NCI-H1048 (cell line): ENCODE results near the gene SLC19A1.
A peak's percentile ranks its signal among the peaks of the same experiment; 100 is the strongest.

Experiments
- DNase-seq: peaks from one replicate; lab custom pipeline; 2025; lab: John Stamatoyannopoulos, UW

The SLC19A1 gene

GRCh38 chr21:45545236-45545570 is 3.0 kb upstream of the SLC19A1 start:
- no peak for DNase-seq

- no peak for DNase-seq
These were observed 2.4 kb upstream of the SLC19A1 start for GRCh38 chr21:45544449-45545235.

- no peak for DNase-seq
These were observed 1.6 kb upstream of the SLC19A1 start for GRCh38 chr21:45543710-45544448.

- no peak for DNase-seq
These were observed 1.1 kb upstream of the SLC19A1 start for GRCh38 chr21:45543371-45543709.

GRCh38 chr21:45542667-45543370 is 579 bp upstream of the SLC19A1 start:
- DNase-seq, result no peak

GRCh38 chr21:45541221-45542039 is 810 bp downstream of the SLC19A1 start:
- DNase-seq, result peak; percentile 46

GRCh38 chr21:45540601-45540970 is 1.7 kb downstream of the SLC19A1 start:
- no peak for DNase-seq

GRCh38 chr21:45539796-45540600 is 2.2 kb downstream of the SLC19A1 start:
- DNase-seq, result no peak

- no peak for DNase-seq
These were observed 3.0 kb downstream of the SLC19A1 start for GRCh38 chr21:45539046-45539795.

GRCh38 chr21:45538381-45539045 is 3.7 kb downstream of the SLC19A1 start:
- DNase-seq, result no peak

- no peak for DNase-seq
These were observed 4.4 kb downstream of the SLC19A1 start for GRCh38 chr21:45537746-45538291.

GRCh38 chr21:45537111-45537745 is 5.0 kb downstream of the SLC19A1 start:
- no peak for DNase-seq

- DNase-seq, result no peak
These were observed 5.7 kb downstream of the SLC19A1 start for GRCh38 chr21:45536301-45537081.

GRCh38 chr21:45535341-45536081 is 6.7 kb downstream of the SLC19A1 start:
- DNase-seq, result no peak

GRCh38 chr21:45534636-45535331 is 7.5 kb downstream of the SLC19A1 start:
- no peak for DNase-seq

- DNase-seq, result no peak
These were observed 8.2 kb downstream of the SLC19A1 start for GRCh38 chr21:45533846-45534635.
